ENCODE results near the gene ZNF451. TPM values are rescaled to one million over a fixed set of nuclear protein-coding genes. Genes with fewer than 3 reads are reported as not detected.
A peak's percentile ranks its signal among the peaks of the same experiment; 100 is the strongest.

ZNF451 gene
- total and polyA plus RNA-seq, 4 donors, result 5.5 to 108 (median 33.8) TPM

- Histone ChIP-seq H3K4me1 (ENCODE audit: control insufficient read depth in 4 of 4, insufficient read depth in 4 of 4, low read length in 3 of 4) (peaks cover 0 to 24% (median 5%) of the 10 kb centered on the region in 4 donors), H3K9me3 (ENCODE audit: control insufficient read depth in 4 of 4, low read length in 3 of 4) (no peaks in the 10 kb centered on the region), H3K27me3 (ENCODE audit: control insufficient read depth in 4 of 4, insufficient read depth in 4 of 4, low read length in 3 of 4) (no peaks in the 10 kb centered on the region), H3K27ac (ENCODE audit: low read depth in 1 of 2, low read length in 2 of 2) (peak overlapping the region; percentile 90 to 96), H3K36me3 (ENCODE audit: control insufficient read depth in 4 of 4, insufficient read depth in 3 of 4, low read depth in 1 of 4, low read length in 3 of 4) (no peaks in the 10 kb centered on the region), H3K9ac (ENCODE audit: low read depth in 1 of 2, low read length in 2 of 2) (peak overlapping the region; percentile 79 to 92), H3K4me3 (ENCODE audit: low read depth in 1 of 3, low read length in 3 of 3) (peak overlapping the region; percentile 60 to 96 (median 73))
- DNase-seq (ENCODE audit: low spot score), result no peak
- TF ChIP-seq ZBTB33 (IDR thresholded peaks at IDR 0.05) (no peak), FOXA2 (IDR thresholded peaks at IDR 0.05) (no peak)
- 7% methylated on average over 19 of the region's 19 CpGs for WGBS
Measured at GRCh38 chr6:57173056-57173885, 83.3 kb downstream of the ZNF451 start.

- 69% methylated on average over 5 of the region's 5 CpGs for WGBS
- no peak overlapping the region for H3K27ac ChIP-seq (ENCODE audit: low read depth in 1 of 2, low read length in 2 of 2)
Measured at GRCh38 chr6:57173886-57174510, 84.0 kb downstream of the ZNF451 start.

GRCh38 chr6:57174511-57174907 is 84.5 kb downstream of the ZNF451 start:
- H3K9me3 ChIP-seq (ENCODE audit: control insufficient read depth in 4 of 4, low read length in 3 of 4), result no peaks in the 10 kb centered on the region
- no peak overlapping the region for H3K9ac ChIP-seq (ENCODE audit: low read depth in 1 of 2, low read length in 2 of 2)
- peaks cover 0 to 24% (median 5%) of the 10 kb centered on the region in 4 donors for H3K4me1 ChIP-seq (ENCODE audit: control insufficient read depth in 4 of 4, insufficient read depth in 4 of 4, low read length in 3 of 4)
- WGBS, result 99% methylated on average over 3 of the region's 3 CpGs
- no peaks in the 10 kb centered on the region for H3K36me3 ChIP-seq (ENCODE audit: control insufficient read depth in 4 of 4, insufficient read depth in 3 of 4, low read depth in 1 of 4, low read length in 3 of 4)
- DNase-seq (ENCODE audit: low spot score), result no peak
- H3K27me3 ChIP-seq (ENCODE audit: control insufficient read depth in 4 of 4, insufficient read depth in 4 of 4, low read length in 3 of 4), result no peaks in the 10 kb centered on the region
- no peak overlapping the region for H3K4me3 ChIP-seq (ENCODE audit: low read depth in 1 of 3, low read length in 3 of 3)
- no peak overlapping the region for H3K27ac ChIP-seq (ENCODE audit: low read depth in 1 of 2, low read length in 2 of 2)
- no peak for TF ChIP-seq RAD21 (IDR thresholded peaks at IDR 0.05)
- no peak for TF ChIP-seq SP1 (IDR thresholded peaks at IDR 0.05)
- no peak for TF ChIP-seq MAX (IDR thresholded peaks at IDR 0.05)
- no peak for TF ChIP-seq ATF3 (IDR thresholded peaks at IDR 0.05)
- TF ChIP-seq EGR1 (IDR thresholded peaks at IDR 0.05; ENCODE audit: low read depth in 2 of 2), result no peak
- no peak for TF ChIP-seq FOXA1 (IDR thresholded peaks at IDR 0.05)
- no peak for TF ChIP-seq REST (IDR thresholded peaks at IDR 0.05)
- TF ChIP-seq RXRA (IDR thresholded peaks at IDR 0.05), result no peak
- TF ChIP-seq YY1 (IDR thresholded peaks at IDR 0.05), result no peak
- TF ChIP-seq ZBTB33 (IDR thresholded peaks at IDR 0.05), result no peak
- TF ChIP-seq HNF4G (IDR thresholded peaks at IDR 0.05), result no peak
- TF ChIP-seq JUND (IDR thresholded peaks at IDR 0.05), result no peak
- TF ChIP-seq HNF4A (conservative IDR thresholded peaks at IDR 0.05), result no peak

More at GRCh38 chr6:57173886-57174510, 84.0 kb downstream of the ZNF451 start:
- TF ChIP-seq HNF4G (IDR thresholded peaks at IDR 0.05), result no peak
- no peak for TF ChIP-seq ATF3 (IDR thresholded peaks at IDR 0.05)
- no peak for TF ChIP-seq FOXA1 (IDR thresholded peaks at IDR 0.05)
- no peak for TF ChIP-seq TAF1 (conservative IDR thresholded peaks at IDR 0.05)
- peak overlapping the region in 1 of 3 donors; percentile 96 for H3K4me3 ChIP-seq (ENCODE audit: low read depth in 1 of 3, low read length in 3 of 3)
- peak overlapping the region in 1 of 2 donors; percentile 79 for H3K9ac ChIP-seq (ENCODE audit: low read depth in 1 of 2, low read length in 2 of 2)
- peaks cover 0 to 24% (median 5%) of the 10 kb centered on the region in 4 donors for H3K4me1 ChIP-seq (ENCODE audit: control insufficient read depth in 4 of 4, insufficient read depth in 4 of 4, low read length in 3 of 4)
- DNase-seq (ENCODE audit: low spot score), result no peak
- H3K27me3 ChIP-seq (ENCODE audit: control insufficient read depth in 4 of 4, insufficient read depth in 4 of 4, low read length in 3 of 4), result no peaks in the 10 kb centered on the region
- no peaks in the 10 kb centered on the region for H3K9me3 ChIP-seq (ENCODE audit: control insufficient read depth in 4 of 4, low read length in 3 of 4)
- no peaks in the 10 kb centered on the region for H3K36me3 ChIP-seq (ENCODE audit: control insufficient read depth in 4 of 4, insufficient read depth in 3 of 4, low read depth in 1 of 4, low read length in 3 of 4)
